ENCODE results near the gene SYT5. TPM values are rescaled to one million over a fixed set of nuclear protein-coding genes. Genes with fewer than 3 reads are reported as not detected.

Gene SYT5
- total and polyA plus RNA-seq, 9 of the 15 experiments (the other 6 are each of a cell fraction or from before 2014, with no cell fraction given), result 1.3 to 20.9 (median 8.8) TPM

DNA sequence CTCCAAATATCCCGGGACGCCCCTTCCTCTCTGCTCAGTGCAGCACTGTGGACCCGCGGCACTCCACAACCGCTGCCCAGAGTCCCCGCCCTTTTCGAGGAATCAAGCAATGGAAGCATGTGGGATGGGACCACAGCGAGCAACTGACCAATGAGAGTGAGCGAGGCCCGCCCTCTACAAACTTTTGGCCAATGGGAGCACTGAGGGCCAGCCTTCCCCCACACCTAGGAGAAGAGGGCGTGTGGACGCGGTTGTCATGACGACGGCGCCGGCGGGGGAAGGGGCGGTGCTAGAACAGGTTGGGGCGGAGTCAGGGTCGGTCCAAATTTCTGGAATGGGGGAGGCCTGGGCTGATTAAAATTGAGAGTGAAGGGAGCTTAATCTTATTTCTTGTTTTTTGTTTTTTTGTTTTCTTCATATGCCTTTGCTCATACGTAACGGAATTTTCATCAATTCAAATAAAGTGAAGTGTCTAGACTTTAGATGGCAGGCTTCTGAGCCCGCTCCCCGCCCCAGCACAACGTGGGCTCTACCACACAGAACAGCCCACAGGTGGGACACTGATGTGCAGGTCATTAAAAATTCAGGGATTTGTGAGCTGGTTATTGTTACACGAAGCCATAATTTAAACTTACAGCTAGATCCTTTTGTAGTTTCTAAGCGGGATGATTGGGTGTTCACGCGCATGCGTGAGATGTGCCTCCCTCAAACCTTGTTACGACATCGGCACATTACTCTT lies 13.4 kb downstream of the SYT5 start, which contains the start of gene DNAAF3 (continued):
- TF ChIP-seq, protein P1, sequence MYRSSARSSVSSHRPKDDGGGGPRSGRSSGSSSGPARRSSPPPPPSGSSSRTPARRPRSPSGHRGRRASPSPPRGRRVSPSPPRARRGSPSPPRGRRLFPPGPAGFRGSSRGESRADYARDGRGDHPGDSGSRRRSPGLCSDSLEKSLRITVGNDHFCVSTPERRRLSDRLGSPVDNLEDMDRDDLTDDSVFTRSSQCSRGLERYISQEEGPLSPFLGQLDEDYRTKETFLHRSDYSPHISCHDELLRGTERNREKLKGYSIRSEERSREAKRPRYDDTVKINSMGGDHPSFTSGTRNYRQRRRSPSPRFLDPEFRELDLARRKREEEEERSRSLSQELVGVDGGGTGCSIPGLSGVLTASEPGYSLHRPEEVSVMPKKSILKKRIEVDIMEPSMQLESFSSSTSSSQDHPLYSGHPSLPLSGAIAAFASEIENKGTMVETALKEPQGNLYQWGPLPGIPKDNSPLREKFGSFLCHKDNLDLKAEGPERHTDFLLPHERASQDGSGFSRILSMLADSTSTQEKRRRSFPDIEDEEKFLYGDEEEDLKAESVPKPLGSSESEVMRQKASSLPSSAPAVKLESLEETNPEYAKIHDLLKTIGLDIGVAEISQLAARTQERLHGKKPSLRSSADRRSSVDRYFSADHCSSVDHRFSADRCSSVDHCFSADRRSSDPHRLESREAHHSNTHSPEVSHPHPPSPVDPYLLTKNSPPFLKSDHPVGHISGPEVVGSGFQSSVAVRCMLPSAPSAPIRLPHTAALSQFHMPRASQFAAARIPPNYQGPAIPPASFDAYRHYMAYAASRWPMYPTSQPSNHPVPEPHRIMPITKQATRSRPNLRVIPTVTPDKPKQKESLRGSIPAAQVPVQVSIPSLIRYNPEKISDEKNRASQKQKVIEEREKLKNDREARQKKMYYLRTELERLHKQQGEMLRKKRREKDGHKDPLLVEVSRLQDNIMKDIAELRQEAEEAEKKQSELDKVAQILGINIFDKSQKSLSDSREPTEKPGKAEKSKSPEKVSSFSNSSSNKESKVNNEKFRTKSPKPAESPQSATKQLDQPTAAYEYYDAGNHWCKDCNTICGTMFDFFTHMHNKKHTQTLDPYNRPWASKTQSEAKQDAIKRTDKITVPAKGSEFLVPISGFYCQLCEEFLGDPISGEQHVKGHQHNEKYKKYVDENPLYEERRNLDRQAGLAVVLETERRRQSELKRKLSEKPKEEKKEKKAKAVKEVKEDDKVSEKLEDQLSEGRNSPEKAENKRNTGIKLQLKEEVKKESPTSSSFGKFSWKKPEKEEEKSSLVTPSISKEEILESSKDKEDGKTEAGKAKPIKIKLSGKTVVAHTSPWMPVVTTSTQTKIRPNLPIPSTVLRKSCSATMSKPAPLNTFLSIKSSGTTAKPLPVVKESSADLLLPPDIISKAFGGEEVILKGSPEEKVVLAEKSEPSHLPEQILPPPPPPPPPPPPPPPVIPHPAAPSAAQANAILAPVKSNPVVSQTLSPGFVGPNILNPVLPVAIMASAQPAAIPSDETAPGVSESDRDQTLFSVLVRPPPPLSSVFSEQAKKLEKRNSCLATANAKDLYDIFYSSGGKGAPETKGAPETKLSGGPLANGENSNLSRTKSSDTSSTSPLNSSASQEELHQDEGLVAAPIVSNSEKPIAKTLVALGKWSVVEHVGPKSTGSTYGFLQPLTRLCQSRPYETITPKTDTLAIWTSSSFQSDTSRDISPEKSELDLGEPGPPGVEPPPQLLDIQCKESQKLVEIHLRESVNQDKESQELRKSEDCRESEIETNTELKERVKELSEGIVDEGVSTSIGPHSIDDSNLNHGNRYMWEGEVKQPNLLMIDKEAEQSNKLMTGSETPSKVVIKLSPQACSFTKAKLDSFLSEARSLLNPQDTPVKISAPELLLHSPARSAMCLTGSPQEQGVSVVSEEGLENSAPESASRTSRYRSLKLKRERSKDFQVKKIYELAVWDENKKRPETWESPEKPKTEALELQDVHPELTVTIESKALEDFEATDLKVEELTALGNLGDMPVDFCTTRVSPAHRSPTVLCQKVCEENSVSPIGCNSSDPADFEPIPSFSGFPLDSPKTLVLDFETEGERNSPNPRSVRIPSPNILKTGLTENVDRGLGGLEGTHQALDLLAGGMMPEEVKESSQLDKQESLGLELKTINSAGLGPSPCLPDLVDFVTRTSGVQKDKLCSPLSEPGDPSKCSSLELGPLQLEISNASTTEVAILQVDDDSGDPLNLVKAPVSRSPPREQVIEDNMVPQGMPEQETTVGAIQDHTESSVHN (IDR thresholded peaks at IDR 0.05; ENCODE audit: borderline replicate concordance in 1 of 2, low read depth in 1 of 2), result no peak
- TF ChIP-seq SIN3B (IDR thresholded peaks at IDR 0.05; ENCODE audit: low read depth), result peak; percentile 29; the same call in 1 of the 2 replicates
- no peak for TF ChIP-seq ETV6 (IDR thresholded peaks at IDR 0.05; ENCODE audit: borderline replicate concordance in 1 of 2, low read depth in 2 of 2, low read length in 1 of 2)
- TF ChIP-seq ETV6 (CRISPR knock-in tag; IDR thresholded peaks at IDR 0.05; ENCODE audit: borderline replicate concordance), result no peak
- TF ChIP-seq HLTF (IDR thresholded peaks at IDR 0.05), result peak; percentile 75; the same call in 1 of the 2 replicates
- TF ChIP-seq CREM (IDR thresholded peaks at IDR 0.05; ENCODE audit: low read depth), result peak; percentile 76
- peak; percentile 80; the same call in 1 of the 2 replicates for TF ChIP-seq KLF13 (tag; IDR thresholded peaks at IDR 0.05; ENCODE audit: borderline replicate concordance, low read depth)
- 0 out of 2 replicates have a peak, but pooled peaks have one; percentile 11 for TF ChIP-seq CREB1 (IDR thresholded peaks at IDR 0.05)
- TF ChIP-seq CREB1 (CRISPR knock-in tag; IDR thresholded peaks at IDR 0.05), result 0 out of 2 replicates have a peak, but pooled peaks have one; percentile 14
- TF ChIP-seq MEF2D (tag; conservative IDR thresholded peaks at IDR 0.05; ENCODE audit: low read depth), result no peak
- TF ChIP-seq SOX6 (IDR thresholded peaks at IDR 0.05), result 0 out of 2 replicates have a peak, but pooled peaks have one; percentile 41
- TF ChIP-seq PCBP2 (IDR thresholded peaks at IDR 0.05; ENCODE audit: low read depth, low read length, poor library complexity, severe bottlenecking), result no peak
- TF ChIP-seq FOXJ3 (CRISPR knock-in tag; IDR thresholded peaks at IDR 0.05), result peak; percentile 74; the same call in 1 of the 2 replicates
- TF ChIP-seq ZNF707 (CRISPR knock-in tag; conservative IDR thresholded peaks at IDR 0.05), result peak; percentile 55; the same call in 1 of the 2 replicates
- peak; percentile 49; the same call in 1 of the 2 replicates for TF ChIP-seq PYGO2 (tag; IDR thresholded peaks at IDR 0.05)
- no peak for TF ChIP-seq NFATC3 (IDR thresholded peaks at IDR 0.05)
- peak; percentile 91 for TF ChIP-seq NUFIP1 (IDR thresholded peaks at IDR 0.05; ENCODE audit: partially characterized antibody)
- no peak for TF ChIP-seq CREB3 (tag; conservative IDR thresholded peaks at IDR 0.05; ENCODE audit: low read depth)
- TF ChIP-seq ZNF785 (CRISPR knock-in tag; IDR thresholded peaks at IDR 0.05), result no peak
- TF ChIP-seq MTA3 (IDR thresholded peaks at IDR 0.05; ENCODE audit: borderline replicate concordance), result no peak; the same call in 1 of the 2 replicates
